DOHH2 (cell line): ENCODE data around the gene FBXO31.

ENCODE experiments used
- H3F3A ChIP-seq: fragments of 200-600 bp; sonication (generic), shearing (Covaris generic); 2 replicates; pipeline ENCODE4 v1.6.0; 2016; ENCODE audit warnings: antibody characterized with exemption, mild to moderate bottlenecking; ENCODE audit not compliant: control insufficient read depth, insufficient read depth
- H3K27ac ChIP-seq: fragments of 200-600 bp; sonication (generic); 2 replicates; pipeline ENCODE4 v1.5.1; 2014; ENCODE audit warnings: low read depth, mild to moderate bottlenecking, low read length, moderate library complexity
- H3K27me3 ChIP-seq: fragments of 200-600 bp; sonication (generic); 2 replicates; pipeline ENCODE4 v1.6.1; 2014; ENCODE audit warnings: mild to moderate bottlenecking, low read length, mixed read lengths; ENCODE audit not compliant: control insufficient read depth
- H3K36me3 ChIP-seq: fragments of 200-600 bp; sonication (generic); 2 replicates; pipeline ENCODE4 v1.6.1; 2014; ENCODE audit warnings: mild to moderate bottlenecking, low read length, moderate library complexity, mixed read lengths; ENCODE audit not compliant: control insufficient read depth
- H3K4me1 ChIP-seq: fragments of 200-600 bp; sonication (generic); 2 replicates; pipeline ENCODE4 v1.6.1; 2014; ENCODE audit warnings: mild to moderate bottlenecking, low read length, mixed read lengths; ENCODE audit not compliant: control insufficient read depth
- H3K4me2 ChIP-seq: fragments of 200-600 bp; sonication (generic); 2 replicates; pipeline ENCODE4 v1.6.0; 2014; ENCODE audit warnings: mild to moderate bottlenecking, low read length, moderate library complexity
- H3K4me3 ChIP-seq: fragments of 200-600 bp; sonication (generic); 2 replicates; pipeline ENCODE4 v1.5.1; 2014; ENCODE audit warnings: mild to moderate bottlenecking, low read length, mixed read lengths
- H3K79me2 ChIP-seq: fragments of 200-600 bp; sonication (generic); 2 replicates; pipeline ENCODE4 v1.6.1; 2014; ENCODE audit warnings: mild to moderate bottlenecking, low read length, mixed read lengths; ENCODE audit not compliant: control insufficient read depth
- H3K9me2 ChIP-seq: fragments of 200-600 bp; sonication (generic); replicated peaks from 2 replicates; pipeline ENCODE4 v1.6.1; 2014; ENCODE audit warnings: mild to moderate bottlenecking, low read length, mixed read lengths; ENCODE audit not compliant: control insufficient read depth
- H3K9me3 ChIP-seq: fragments of 200-600 bp; sonication (generic); 2 replicates; pipeline ENCODE4 v1.6.1; 2014; ENCODE audit warnings: antibody characterized with exemption, low read length, mixed read lengths; ENCODE audit not compliant: control insufficient read depth, insufficient read depth
- H4K20me1 ChIP-seq: fragments of 200-600 bp; sonication (generic); 2 replicates; pipeline ENCODE4 v1.6.0; 2014; ENCODE audit warnings: low read depth, mild to moderate bottlenecking, antibody characterized with exemption, low read length, moderate library complexity; ENCODE audit not compliant: control insufficient read depth, insufficient read depth
- CTCF ChIP-seq: fragments of 200-600 bp; sonication (generic); IDR thresholded peaks from one replicate; pipeline ENCODE4 v1.5.1; 2014; ENCODE audit warnings: antibody characterized with exemption, mild to moderate bottlenecking, low read depth, low read length; ENCODE audit not compliant: poor library complexity, severe bottlenecking
- EZH2phosphoT487 ChIP-seq: fragments of 200-600 bp; sonication (generic); IDR thresholded peaks from 2 replicates; pipeline ENCODE4 v1.6.1; 2017; ENCODE audit warnings: borderline replicate concordance, mild to moderate bottlenecking, antibody characterized with exemption, low read length, moderate library complexity, mixed read lengths

FBXO31 gene

GRCh38 chr16:87360862-87361610 is 22.5 kb downstream of the FBXO31 start:
- Histone ChIP-seq H3K27ac (no peak overlapping the region), H3F3A (no peaks in the 10 kb centered on the region), H3K27me3 (no peaks in the 10 kb centered on the region), H3K36me3 (peaks cover 45% of the 10 kb centered on the region), H3K79me2 (peaks cover 26% of the 10 kb centered on the region), H3K4me1 (no peaks in the 10 kb centered on the region), H3K4me3 (no peak overlapping the region), H3K9me2 (no peaks in the 10 kb centered on the region), H3K9me3 (no peaks in the 10 kb centered on the region), H3K4me2 (no peak overlapping the region), H4K20me1 (no peaks in the 10 kb centered on the region)
- TF ChIP-seq EZH2phosphoT487 = no peak
- TF ChIP-seq CTCF = no peak

GRCh38 chr16:87359121-87359520 is 24.5 kb downstream of the FBXO31 start:
- H3F3A ChIP-seq = no peaks in the 10 kb centered on the region
- H3K27me3 ChIP-seq = no peaks in the 10 kb centered on the region
- H3K9me2 ChIP-seq = no peaks in the 10 kb centered on the region
- H3K4me3 ChIP-seq = no peak overlapping the region
- no peaks in the 10 kb centered on the region for H4K20me1 ChIP-seq
- H3K4me1 ChIP-seq = no peaks in the 10 kb centered on the region
- H3K79me2 ChIP-seq = peaks cover 8% of the 10 kb centered on the region
- H3K36me3 ChIP-seq = peaks cover 38% of the 10 kb centered on the region
- H3K9me3 ChIP-seq = no peaks in the 10 kb centered on the region
- H3K27ac ChIP-seq = no peak overlapping the region
- H3K4me2 ChIP-seq = no peak overlapping the region
- no peak for TF ChIP-seq CTCF
- TF ChIP-seq EZH2phosphoT487 = no peak

- no peak overlapping the region for H3K4me3 ChIP-seq
- no peak overlapping the region for H3K4me2 ChIP-seq
- no peaks in the 10 kb centered on the region for H4K20me1 ChIP-seq
- no peaks in the 10 kb centered on the region for H3K4me1 ChIP-seq
- H3F3A ChIP-seq = no peaks in the 10 kb centered on the region
- TF ChIP-seq CTCF = no peak
- TF ChIP-seq EZH2phosphoT487 = no peak
- H3K27me3 ChIP-seq = no peaks in the 10 kb centered on the region
- no peaks in the 10 kb centered on the region for H3K9me2 ChIP-seq
- H3K27ac ChIP-seq = no peak overlapping the region
- H3K9me3 ChIP-seq = no peaks in the 10 kb centered on the region
- peaks cover 4% of the 10 kb centered on the region for H3K79me2 ChIP-seq
- peaks cover 34% of the 10 kb centered on the region for H3K36me3 ChIP-seq
Measured at GRCh38 chr16:87358696-87359095, 24.9 kb downstream of the FBXO31 start.
